Neural crest cell (in vitro differentiated cells): Measurements from ENCODE around the gene ROPN1. TPM values are rescaled to one million over a fixed set of nuclear protein-coding genes. Genes with fewer than 3 reads are reported as not detected.

ENCODE experiments used
- DNase-seq: peaks from one replicate; pipeline ENCODE4 v3.0.0; 2021; ENCODE audit warnings: low read depth, mixed read lengths, low spot score
- H3K27ac Mint-ChIP-seq: one replicate; pipeline ENCODE4 v1.8.0; 2021; ENCODE audit warnings: mild to moderate bottlenecking, mixed read lengths; ENCODE audit not compliant: unreplicated experiment
- H3K27me3 Mint-ChIP-seq: 2 replicates; pipeline ENCODE4 v1.8.0; 2021; ENCODE audit warnings: low read depth, mild to moderate bottlenecking, mixed read lengths
- H3K36me3 Mint-ChIP-seq: 2 replicates; pipeline ENCODE4 v1.8.0; 2021; ENCODE audit warnings: low read depth, mild to moderate bottlenecking, mixed read lengths
- H3K4me1 Mint-ChIP-seq: 2 replicates; pipeline ENCODE4 v1.8.0; 2021; ENCODE audit warnings: mixed read lengths
- H3K4me3 Mint-ChIP-seq: one replicate; pipeline ENCODE4 v1.8.0; 2021; ENCODE audit warnings: mild to moderate bottlenecking, mixed read lengths
- H3K9me3 Mint-ChIP-seq: 2 replicates; pipeline ENCODE4 v1.8.0; 2021; ENCODE audit warnings: mixed read lengths
- CTCF ChIP-seq: fragments of 200-600 bp; sonication (generic); conservative IDR thresholded peaks from 2 replicates; pipeline ENCODE4 v1.5.0; 2021; ENCODE audit warnings: antibody characterized with exemption, mild to moderate bottlenecking
- total RNA-seq: library from RNA; stranded (reverse); gene quantifications from 2 replicates; pipeline ENCODE4 v1.2.1, GENCODE V29; 2021

ROPN1 gene
- total RNA-seq, 1 donor from 2014 or later: not detected

DNA sequence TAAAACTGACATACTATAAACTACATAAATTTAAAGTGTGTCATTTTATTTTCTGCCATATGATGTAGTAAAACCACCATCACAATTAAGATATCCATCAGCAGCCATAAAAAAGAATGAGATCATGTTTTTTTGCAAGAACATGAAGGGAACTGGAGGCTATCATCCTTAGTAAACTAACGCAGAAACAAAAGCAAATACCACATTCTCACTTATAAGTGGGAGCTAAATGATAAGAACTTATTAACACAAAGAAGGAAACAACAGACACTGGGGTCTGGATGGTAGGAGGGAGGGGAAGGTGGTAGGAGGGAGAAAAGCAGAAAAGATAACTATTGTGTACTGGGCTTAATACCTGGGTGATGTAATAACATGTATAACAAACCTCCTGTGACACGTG, 55.5 kb downstream of the ROPN1 start:
- H3K36me3 Mint-ChIP-seq: peaks cover 13% of the 10 kb centered on the region
- no peak for TF ChIP-seq CTCF
- no peaks in the 10 kb centered on the region for H3K27me3 Mint-ChIP-seq
- no peak overlapping the region for H3K27ac Mint-ChIP-seq
- peaks cover 9% of the 10 kb centered on the region for H3K4me1 Mint-ChIP-seq
- no peaks in the 10 kb centered on the region for H3K9me3 Mint-ChIP-seq
- no peak for DNase-seq
- no peak overlapping the region for H3K4me3 Mint-ChIP-seq

DNA sequence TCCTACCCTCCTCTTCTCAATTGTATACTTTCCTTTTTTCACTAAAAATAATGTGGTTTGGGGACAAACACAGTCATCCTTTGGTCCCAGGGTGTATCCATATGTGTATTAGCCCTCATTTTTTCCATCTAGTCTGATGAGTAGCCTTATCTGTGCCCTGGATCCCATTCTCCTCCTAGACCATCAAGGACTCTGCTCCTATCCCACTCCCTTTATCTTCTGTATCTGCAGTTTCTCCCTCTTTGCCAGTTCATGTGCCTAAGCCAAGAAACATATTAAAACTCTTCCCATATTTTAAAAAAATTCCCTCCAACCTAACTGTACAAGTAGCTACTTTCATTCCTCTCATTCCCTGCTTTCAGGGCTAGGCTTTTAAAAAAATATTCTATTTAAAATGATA, 56.1 kb downstream of the ROPN1 start:
- H3K27ac Mint-ChIP-seq: no peak overlapping the region
- H3K9me3 Mint-ChIP-seq: no peaks in the 10 kb centered on the region
- no peaks in the 10 kb centered on the region for H3K27me3 Mint-ChIP-seq
- no peak overlapping the region for H3K4me3 Mint-ChIP-seq
- H3K4me1 Mint-ChIP-seq: peaks cover 9% of the 10 kb centered on the region
- TF ChIP-seq CTCF: no peak
- H3K36me3 Mint-ChIP-seq: peaks cover 13% of the 10 kb centered on the region
- DNase-seq: no peak

- Mint-ChIP-seq H3K4me1 (peaks cover 5% of the 10 kb centered on the region), H3K27me3 (no peaks in the 10 kb centered on the region), H3K36me3 (peaks cover 14% of the 10 kb centered on the region), H3K27ac (no peak overlapping the region), H3K4me3 (no peak overlapping the region), H3K9me3 (no peaks in the 10 kb centered on the region)
- no peak for DNase-seq
- no peak for TF ChIP-seq CTCF
Measured at GRCh38 chr3:123934250-123934649, 57.7 kb downstream of the ROPN1 start.

GRCh38 chr3:123930445-123930844, 61.5 kb downstream of the ROPN1 start:
- no peak overlapping the region for H3K27ac Mint-ChIP-seq
- TF ChIP-seq CTCF: no peak
- no peaks in the 10 kb centered on the region for H3K4me1 Mint-ChIP-seq
- no peaks in the 10 kb centered on the region for H3K27me3 Mint-ChIP-seq
- H3K4me3 Mint-ChIP-seq: no peak overlapping the region
- DNase-seq: no peak
- H3K36me3 Mint-ChIP-seq: peaks cover 18% of the 10 kb centered on the region
- no peaks in the 10 kb centered on the region for H3K9me3 Mint-ChIP-seq

DNA sequence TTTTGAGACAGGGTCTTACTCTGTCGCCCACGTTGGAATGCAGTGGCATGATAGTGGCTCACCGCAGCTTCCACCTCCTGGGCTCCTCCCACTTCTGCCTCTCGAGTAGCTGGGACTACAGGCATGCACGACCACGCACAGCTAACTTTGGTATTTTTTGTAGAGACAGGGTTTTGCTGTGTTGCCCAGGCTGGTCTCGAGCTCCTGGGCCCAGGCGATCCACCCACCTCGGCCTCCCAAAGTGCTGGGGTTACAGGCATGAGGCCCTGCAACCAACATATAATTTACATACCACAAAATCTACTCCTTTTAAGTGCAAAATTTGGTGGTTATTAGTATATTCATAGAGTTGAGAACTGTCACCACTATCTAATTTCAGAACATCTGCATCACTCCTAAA, 62.6 kb downstream of the ROPN1 start:
- Mint-ChIP-seq H3K27ac (no peak overlapping the region), H3K27me3 (no peaks in the 10 kb centered on the region), H3K4me1 (no peaks in the 10 kb centered on the region), H3K4me3 (no peak overlapping the region), H3K9me3 (peaks cover 6% of the 10 kb centered on the region), H3K36me3 (peaks cover 29% of the 10 kb centered on the region)
- no peak for DNase-seq
- no peak for TF ChIP-seq CTCF

DNA sequence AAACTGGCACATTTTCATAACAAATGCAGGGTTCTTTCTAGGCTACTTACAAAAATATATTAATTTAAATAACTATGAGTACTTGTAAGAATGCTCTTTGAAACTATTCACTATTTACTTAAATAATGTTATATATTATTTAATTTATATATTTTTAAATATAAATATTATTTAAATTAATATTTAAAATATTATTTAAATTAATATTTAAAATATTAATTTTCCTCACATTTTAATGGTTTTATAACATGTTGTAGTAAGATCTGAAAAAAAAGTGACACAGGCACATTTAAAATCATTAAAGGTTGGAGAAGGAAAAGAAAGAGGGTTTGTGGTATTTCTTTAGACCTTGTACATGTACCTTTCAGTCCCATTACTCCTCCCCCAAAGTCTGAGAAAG, 65.5 kb downstream of the ROPN1 start:
- Mint-ChIP-seq H3K9me3 (peaks cover 18% of the 10 kb centered on the region), H3K4me1 (no peaks in the 10 kb centered on the region), H3K4me3 (no peak overlapping the region), H3K27me3 (no peaks in the 10 kb centered on the region), H3K27ac (no peak overlapping the region), H3K36me3 (peaks cover 50% of the 10 kb centered on the region)
- TF ChIP-seq CTCF: no peak
- no peak for DNase-seq
